Esophagus (tissue), 2 donors: ENCODE measurements around the gene SERBP1. TPM values are rescaled to one million over a fixed set of nuclear protein-coding genes. Genes with fewer than 3 reads are reported as not detected.
"Not testable (repeated sequence)": the region's sequence is repeated elsewhere in the genome, so short reads cannot be mapped to it uniquely, and the experiment has no call there.

Experiments
- H3K27ac ChIP-seq, 2 donors: one replicate each; pipeline ENCODE4 v1.5.1; 2013; ENCODE audit warnings: low read depth in 2 of 2, mild to moderate bottlenecking in 2 of 2, inconsistent platforms in 1 of 2, low read length in 1 of 2, moderate library complexity in 1 of 2
- H3K27me3 ChIP-seq, 2 donors: one replicate each; pipeline ENCODE4 v1.6.1; 2013; ENCODE audit warnings: low read length in 2 of 2, control low read depth in 1 of 2, mild to moderate bottlenecking in 1 of 2; ENCODE audit not compliant: insufficient read depth in 2 of 2, control insufficient read depth in 1 of 2
- H3K36me3 ChIP-seq, 2 donors: one replicate each; pipeline ENCODE4 v1.6.1; 2013; ENCODE audit warnings: low read length in 1 of 2; ENCODE audit not compliant: control insufficient read depth in 2 of 2, insufficient read depth in 2 of 2
- H3K4me1 ChIP-seq, 2 donors: one replicate each; pipeline ENCODE4 v1.6.1; 2013; ENCODE audit warnings: low read length in 1 of 2; ENCODE audit not compliant: control insufficient read depth in 2 of 2, insufficient read depth in 2 of 2
- H3K4me3 ChIP-seq, 2 donors: one replicate each; pipeline ENCODE4 v1.5.1; 2013; ENCODE audit warnings: low read length in 2 of 2, mild to moderate bottlenecking in 2 of 2, low read depth in 1 of 2, moderate library complexity in 1 of 2
- H3K9me3 ChIP-seq, 2 donors: one replicate each; pipeline ENCODE4 v1.6.1; 2013; ENCODE audit warnings: mild to moderate bottlenecking in 2 of 2, low read depth in 1 of 2, low read length in 1 of 2, moderate library complexity in 1 of 2; ENCODE audit not compliant: control insufficient read depth in 2 of 2, insufficient read depth in 1 of 2
- WGBS, 2 donors: extraction: QIAGEN DNeasy Blood & Tissue Kit; methylation state at CpG; one replicate each; pipeline ENCODE4 v1.1.7; 2013; 5-methylcytosine and 5-hydroxymethylcytosine counted together
- polyA plus RNA-seq, 2 donors: library from polyadenylated mRNA; stranded (reverse); fragments of 200-250 nt; gene quantifications; one replicate each; pipeline ENCODE4 v1.2.3, GENCODE V29; 2013
- donor health status: healthy with polysubstance abuse.
- donor health status: Bipolar disorder and iron deficiency.

The SERBP1 gene
- polyA plus RNA-seq, 2 donors: 62.4 to 195 TPM

- not testable (repeated sequence) for H3K27me3 ChIP-seq, H3K4me3 ChIP-seq, H3K4me1 ChIP-seq, H3K36me3 ChIP-seq, H3K9me3 ChIP-seq, H3K27ac ChIP-seq
- 79 to 80% methylated on average over 5 of the region's 5 CpGs for WGBS, 2 donors
Observed at GRCh38 chr1:67446014-67446413, 15.8 kb upstream of the SERBP1 start.

DNA sequence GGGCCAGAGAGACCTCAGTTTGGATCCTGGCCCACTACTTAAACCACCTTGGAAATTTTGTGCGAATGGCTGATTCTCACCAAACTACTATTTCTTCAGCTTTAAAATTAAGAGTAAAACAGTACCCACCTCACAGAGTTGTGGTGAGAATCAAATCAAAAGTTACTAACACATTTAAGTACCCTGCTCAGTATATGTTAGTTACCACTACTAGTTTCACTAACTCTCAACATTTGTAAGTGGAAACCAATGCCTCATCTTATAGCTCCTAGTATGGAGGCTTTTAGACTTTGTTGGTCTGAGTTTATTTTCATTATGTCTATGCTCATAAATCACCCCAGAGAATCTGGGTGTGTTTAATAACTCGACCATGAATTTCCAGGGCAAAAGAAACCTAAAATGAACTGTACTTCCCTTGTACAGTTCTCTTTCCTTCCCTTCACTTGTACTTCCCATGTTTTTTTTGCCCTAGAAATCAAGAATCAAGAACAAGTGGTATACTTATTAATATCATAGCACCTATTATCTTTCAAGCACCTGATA is 11.6 kb upstream of the SERBP1 start:
- Histone ChIP-seq H3K27ac (no peak overlapping the region), H3K36me3 (no peaks in the 10 kb centered on the region), H3K27me3 (no peaks in the 10 kb centered on the region), H3K4me3 (no peak overlapping the region), H3K4me1 (peaks cover 0 to 2% of the 10 kb centered on the region in 2 donors), H3K9me3 (no peaks in the 10 kb centered on the region)
- WGBS, 2 donors: 69 to 72% methylated on average over 2 of the region's 2 CpGs

DNA sequence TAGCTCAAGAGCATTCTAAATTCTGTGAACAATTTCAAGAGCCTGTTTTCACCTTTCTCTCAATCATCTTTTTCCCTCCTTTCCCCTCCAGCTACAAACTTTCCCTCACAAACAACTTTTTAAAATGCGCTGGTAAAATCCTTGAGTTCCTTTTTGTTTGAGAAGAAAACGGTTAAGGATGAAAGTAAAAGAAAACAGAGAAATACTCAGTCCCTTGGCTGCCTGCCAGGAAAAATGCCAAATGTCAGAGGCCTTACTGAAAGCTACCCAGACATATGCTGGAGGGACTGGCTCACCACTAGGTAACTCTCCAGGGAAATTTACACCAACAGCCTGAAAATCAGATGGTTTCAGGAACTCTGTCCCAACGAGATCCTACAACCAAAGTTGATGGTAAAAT is 11.0 kb upstream of the SERBP1 start:
- Histone ChIP-seq H3K27ac (no peak overlapping the region), H3K4me3 (no peak overlapping the region), H3K27me3 (no peaks in the 10 kb centered on the region), H3K9me3 (no peaks in the 10 kb centered on the region), H3K4me1 (peaks cover 0 to 2% of the 10 kb centered on the region in 2 donors), H3K36me3 (no peaks in the 10 kb centered on the region)
- 32 to 46% methylated on average over 3 of the region's 3 CpGs for WGBS, 2 donors

GRCh38 chr1:67440339-67440738 is 10.1 kb upstream of the SERBP1 start:
- WGBS, 2 donors: 66 to 68% methylated on average over 3 of the region's 3 CpGs
- no peak overlapping the region for H3K27ac ChIP-seq
- H3K36me3 ChIP-seq: no peaks in the 10 kb centered on the region
- H3K9me3 ChIP-seq: no peaks in the 10 kb centered on the region
- no peaks in the 10 kb centered on the region for H3K27me3 ChIP-seq
- no peak overlapping the region for H3K4me3 ChIP-seq
- peaks cover 0 to 2% of the 10 kb centered on the region in 2 donors for H3K4me1 ChIP-seq

DNA sequence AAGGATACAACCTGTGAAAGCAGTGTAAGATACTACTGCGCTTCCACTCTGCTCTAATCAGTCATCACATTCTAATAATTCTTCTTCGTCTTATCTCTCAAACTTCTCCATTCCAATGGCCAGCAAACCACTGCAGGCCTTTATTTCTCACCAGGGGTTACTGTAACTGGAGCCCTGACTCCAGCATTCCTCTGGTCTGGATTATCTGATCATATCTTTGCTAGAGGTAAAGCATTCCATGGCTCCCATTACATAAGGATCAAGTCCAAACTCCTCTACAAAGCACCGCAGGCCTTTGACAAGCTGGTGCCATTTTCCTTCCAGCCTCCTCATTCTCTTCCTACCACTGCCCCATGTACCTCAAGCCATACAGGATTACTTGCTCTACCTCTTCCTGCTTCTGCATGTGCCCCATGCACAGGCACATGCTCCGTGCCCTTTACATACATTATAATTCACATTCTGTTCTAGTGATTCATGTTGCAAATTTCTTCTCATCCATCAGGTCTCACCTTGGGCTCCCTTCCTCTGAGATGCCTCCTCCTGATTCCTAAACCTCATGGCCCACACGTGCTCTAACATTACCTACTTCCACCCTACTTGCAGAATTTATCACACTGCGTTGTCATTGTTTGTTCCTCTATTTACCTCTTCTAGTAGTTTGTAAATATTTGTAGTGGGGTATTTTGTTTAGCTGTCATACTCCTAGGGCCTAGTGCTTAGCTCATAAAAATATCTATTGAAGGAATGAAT is 9.3 kb upstream of the SERBP1 start:
- H3K4me1 ChIP-seq: peaks cover 0 to 2% of the 10 kb centered on the region in 2 donors
- H3K27ac ChIP-seq: no peak overlapping the region
- H3K4me3 ChIP-seq: no peak overlapping the region
- WGBS, 2 donors: 91 to 95% methylated on average over 6 of the region's 6 CpGs
- H3K36me3 ChIP-seq: no peaks in the 10 kb centered on the region
- no peaks in the 10 kb centered on the region for H3K27me3 ChIP-seq
- no peaks in the 10 kb centered on the region for H3K9me3 ChIP-seq

- peaks cover 0 to 2% of the 10 kb centered on the region in 2 donors for H3K4me1 ChIP-seq
- no peak overlapping the region for H3K27ac ChIP-seq
- WGBS, 2 donors: 79 to 87% methylated on average over 2 of the region's 2 CpGs
- H3K4me3 ChIP-seq: no peak overlapping the region
- H3K36me3 ChIP-seq: no peaks in the 10 kb centered on the region
- H3K9me3 ChIP-seq: no peaks in the 10 kb centered on the region
- no peaks in the 10 kb centered on the region for H3K27me3 ChIP-seq
Observed at GRCh38 chr1:67437961-67438360, 7.8 kb upstream of the SERBP1 start.

DNA sequence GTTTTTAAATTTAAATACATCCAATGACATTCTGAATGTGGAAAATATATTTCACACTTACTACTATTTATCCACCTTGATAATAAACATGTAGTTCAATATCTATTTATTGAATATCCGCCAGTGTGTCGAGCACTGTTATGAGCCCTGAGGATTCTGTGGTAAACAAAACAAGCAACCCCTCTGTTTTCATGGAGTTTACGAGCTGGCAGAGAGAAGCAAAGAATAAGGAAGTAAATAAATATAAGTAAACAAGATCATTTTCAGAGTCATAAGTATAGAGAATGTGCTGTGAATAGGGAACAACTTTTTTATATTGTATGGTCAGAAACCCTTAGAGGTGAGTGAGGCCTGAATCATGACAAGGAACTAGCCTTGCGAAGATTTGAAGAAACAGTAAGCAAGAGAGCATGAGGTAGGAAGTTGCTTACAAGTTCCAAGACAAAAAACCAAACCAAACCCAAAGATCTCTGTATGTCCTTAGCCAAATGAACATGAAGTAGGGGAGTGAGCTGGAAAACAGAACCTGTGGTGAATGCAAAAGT is 6.4 kb upstream of the SERBP1 start:
- no peaks in the 10 kb centered on the region for H3K27me3 ChIP-seq
- no peaks in the 10 kb centered on the region for H3K9me3 ChIP-seq
- 89 to 91% methylated on average over 4 of the region's 4 CpGs for WGBS, 2 donors
- no peak overlapping the region for H3K4me3 ChIP-seq
- H3K4me1 ChIP-seq: peaks cover 0 to 2% of the 10 kb centered on the region in 2 donors
- no peaks in the 10 kb centered on the region for H3K36me3 ChIP-seq
- no peak overlapping the region for H3K27ac ChIP-seq

- no peaks in the 10 kb centered on the region for H3K9me3 ChIP-seq
- no peaks in the 10 kb centered on the region for H3K4me1 ChIP-seq
- H3K27ac ChIP-seq: no peak overlapping the region
- WGBS, 2 donors: 37 to 49% methylated on average over 2 of the region's 2 CpGs
- no peaks in the 10 kb centered on the region for H3K36me3 ChIP-seq
- no peaks in the 10 kb centered on the region for H3K27me3 ChIP-seq
- no peak overlapping the region for H3K4me3 ChIP-seq
Observed at GRCh38 chr1:67434491-67434890, 4.3 kb upstream of the SERBP1 start.

DNA sequence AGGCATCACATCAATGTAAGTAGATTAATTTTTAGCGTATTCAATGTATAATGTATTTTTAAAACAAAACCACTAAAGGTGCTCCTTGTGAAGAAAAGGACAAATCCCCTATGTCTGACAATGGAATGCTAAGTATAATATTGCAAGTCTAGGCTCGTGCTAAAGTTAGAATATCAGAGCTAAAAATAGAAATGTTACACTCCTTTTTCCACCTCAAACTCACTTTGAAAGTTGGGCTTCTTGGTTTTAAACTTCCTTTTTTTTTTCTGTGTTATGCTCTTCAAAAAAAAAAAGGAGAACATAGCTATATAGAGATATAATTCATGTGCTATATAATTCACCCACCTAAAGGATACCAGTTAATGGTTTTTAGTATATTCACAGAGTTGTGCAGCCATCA is 3.6 kb upstream of the SERBP1 start:
- Histone ChIP-seq H3K9me3 (no peaks in the 10 kb centered on the region), H3K27me3 (no peaks in the 10 kb centered on the region), H3K36me3 (no peaks in the 10 kb centered on the region), H3K4me1 (no peaks in the 10 kb centered on the region), H3K4me3 (no peak overlapping the region), H3K27ac (no peak overlapping the region)
- 36 to 64% methylated on average over 2 of the region's 2 CpGs for WGBS, 2 donors

DNA sequence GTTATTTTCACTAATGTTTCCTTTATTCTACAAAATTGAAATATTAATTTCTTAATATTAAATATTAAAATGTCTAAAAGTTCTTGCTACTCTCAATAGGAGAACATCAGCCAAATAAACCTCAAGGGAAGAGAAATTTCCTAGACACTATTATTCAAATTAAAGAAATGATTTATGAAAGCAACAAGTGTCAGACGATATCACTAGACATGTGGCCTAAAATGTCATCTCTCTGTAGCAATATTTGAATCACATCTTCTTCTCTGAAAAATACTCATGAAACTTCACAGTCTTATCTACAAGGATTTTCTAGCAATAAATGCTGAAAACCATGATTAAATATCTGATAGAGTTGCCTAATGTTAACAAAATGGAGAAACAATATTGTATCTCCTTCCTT is 2.5 kb upstream of the SERBP1 start:
- Histone ChIP-seq H3K9me3 (no peaks in the 10 kb centered on the region), H3K4me3 (no peak overlapping the region), H3K4me1 (no peaks in the 10 kb centered on the region), H3K27ac (no peak overlapping the region), H3K36me3 (no peaks in the 10 kb centered on the region), H3K27me3 (no peaks in the 10 kb centered on the region)
- WGBS, 2 donors: 75 to 79% methylated on average over 1 of the region's 1 CpG
